NCI-H774 (cell line): ENCODE measurements around the gene NPC1.

Source experiments
- DNase-seq: peaks from one replicate; lab custom pipeline; 2025; lab: John Stamatoyannopoulos, UW

The NPC1 gene

DNA sequence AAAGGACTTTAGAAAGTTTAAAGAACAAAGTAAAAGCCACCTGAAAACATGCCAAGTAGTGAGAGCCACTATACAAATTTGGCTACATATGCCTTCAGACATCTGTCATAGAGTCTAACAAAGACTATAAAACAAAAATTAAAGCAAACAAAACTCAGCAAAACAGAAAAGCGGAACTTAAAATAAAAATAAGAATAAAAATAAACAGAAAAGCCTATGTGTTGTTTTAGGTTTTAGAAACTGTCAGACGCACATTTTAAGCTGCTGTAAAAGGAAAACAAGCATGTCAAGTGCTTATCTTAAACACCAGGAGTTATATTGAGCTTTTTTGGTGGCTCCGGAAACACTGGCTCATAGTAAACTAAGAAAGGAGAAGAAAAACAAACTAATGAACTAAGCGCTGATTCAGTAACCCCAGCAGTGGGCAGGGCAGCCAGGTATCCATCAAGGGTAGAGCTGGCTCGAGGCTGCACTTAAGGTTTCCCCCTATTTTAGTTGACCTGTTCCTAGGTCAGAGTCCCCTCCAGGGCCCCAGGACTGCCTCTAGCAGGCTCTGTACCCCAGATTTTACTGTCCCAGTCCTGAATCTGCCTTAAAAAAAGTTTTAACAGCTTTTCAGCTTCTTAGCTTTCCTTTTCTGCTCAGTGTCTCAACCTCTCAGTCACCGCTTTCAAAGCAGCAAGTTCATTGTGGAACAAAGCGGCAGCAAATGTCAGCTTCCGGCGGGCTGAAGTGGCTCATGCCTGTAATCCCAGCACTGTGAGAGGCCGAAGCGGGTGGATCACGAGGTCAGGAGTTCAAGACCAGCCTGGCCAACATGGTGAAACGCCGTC, 98.4 kb downstream of the NPC1 start:
- no peak for DNase-seq

DNA sequence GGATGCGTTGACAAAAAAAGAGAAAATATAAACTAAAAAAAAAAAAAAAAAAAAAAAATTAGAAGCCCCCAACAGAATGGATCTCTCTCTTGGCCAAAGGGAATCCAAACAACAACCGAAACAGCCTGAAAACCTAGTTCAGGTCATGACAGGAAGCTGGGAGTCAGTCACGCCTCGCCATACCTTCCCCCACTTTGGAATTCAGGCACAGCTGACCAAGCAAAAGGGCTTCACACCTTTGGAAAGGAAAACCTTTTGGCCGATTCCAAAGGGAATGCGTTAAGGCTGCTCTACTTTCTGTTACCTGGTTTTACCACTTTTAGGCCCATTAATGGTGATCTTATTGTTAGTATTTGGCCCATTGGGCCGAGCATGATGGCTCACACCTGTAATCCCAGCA, 100.9 kb downstream of the NPC1 start:
- no peak for DNase-seq

DNA sequence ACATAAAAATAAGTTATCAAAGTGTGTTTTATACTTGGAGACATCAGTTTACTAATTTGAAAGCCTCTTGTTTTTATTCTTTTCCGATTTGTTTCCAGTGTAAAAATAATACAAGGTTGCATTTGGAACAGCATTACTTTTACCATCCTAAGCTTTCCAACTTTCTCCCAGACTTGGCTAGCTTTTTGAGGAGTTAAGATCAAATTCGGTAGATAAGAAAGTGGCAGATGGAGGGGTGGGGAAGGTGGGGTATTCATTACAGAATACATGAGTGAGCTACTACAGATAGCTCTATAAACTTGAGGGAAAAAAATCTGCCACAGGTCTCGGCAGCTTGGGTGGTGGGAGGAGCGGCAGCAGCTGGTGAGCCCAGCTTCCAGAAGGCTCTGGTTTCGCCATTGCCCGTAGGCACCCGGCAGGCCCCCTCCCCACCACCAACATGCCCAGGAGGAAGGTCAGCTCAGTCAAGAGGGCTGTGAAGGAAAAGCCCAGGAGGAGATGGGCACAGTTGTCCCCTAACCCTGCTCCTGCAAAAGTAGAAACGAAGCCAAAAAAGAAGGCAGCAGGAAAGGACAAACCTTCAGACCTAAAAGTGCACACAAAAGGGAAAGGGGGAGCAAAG, 101.6 kb downstream of the NPC1 start:
- no peak for DNase-seq
